ENCODE measurements around the gene PIEZO2.

- TF ChIP-seq CTCF (conservative IDR thresholded peaks at IDR 0.05) (no peak), ZFX (IDR thresholded peaks at IDR 0.05) (no peak)
Observed at GRCh38 chr18:11009869-11010268, 139.5 kb downstream of the PIEZO2 start.

Measured in C4-2B (cell line).